Endometrial microvascular endothelial cells (primary cell): ENCODE results near the gene TRMT10B. TPM values are rescaled to one million over a fixed set of nuclear protein-coding genes. Genes with fewer than 3 reads are reported as not detected.

Experiments used
- total RNA-seq: library from RNA; depleted of rRNA; stranded (reverse); fragments of >200 nt; gene quantifications from one replicate; pipeline ENCODE4 v1.2.3, GENCODE V29; 2015; ENCODE audit errors: inconsistent ontology term

Gene TRMT10B
- total RNA-seq, 1 donor from 2014 or later: 4.0 TPM

Other genes with a start within 250 kb of the TRMT10B start
- 7.5 TPM for gene FBXO10, start 177.4 kb upstream of the TRMT10B start, total RNA-seq
- gene TOMM5, start 161.2 kb upstream of the TRMT10B start, total RNA-seq: 150 TPM
- not detected for gene FRMPD1, start 102.9 kb upstream of the TRMT10B start, total RNA-seq
- gene EXOSC3, start 31.3 kb downstream of the TRMT10B start, total RNA-seq: 20.8 TPM
- 10.8 TPM for gene DCAF10, start 47.0 kb downstream of the TRMT10B start, total RNA-seq
- gene SLC25A51, start 150.3 kb downstream of the TRMT10B start, total RNA-seq: 50.9 TPM